Endodermal cell (in vitro differentiated cells): Measurements from ENCODE around the gene ZNF689. TPM values are rescaled to one million over a fixed set of nuclear protein-coding genes. Genes with fewer than 3 reads are reported as not detected.

Experiments
- DNase-seq: peaks from one replicate; pipeline ENCODE4 v3.0.0-alpha.2; 2017
- H3K27ac ChIP-seq: 2 replicates; pipeline ENCODE4 v1.5.1; 2013; ENCODE audit warnings: mild to moderate bottlenecking, low read depth, low read length, moderate library complexity
- H3K27me3 ChIP-seq: 2 replicates; pipeline ENCODE4 v1.6.1; 2013; ENCODE audit warnings: mild to moderate bottlenecking, low read length, moderate library complexity; ENCODE audit not compliant: insufficient read depth, control insufficient read depth, poor library complexity, severe bottlenecking
- H3K36me3 ChIP-seq: 2 replicates; pipeline ENCODE4 v1.7.0; 2013; ENCODE audit warnings: mild to moderate bottlenecking, low read length, moderate library complexity; ENCODE audit not compliant: control insufficient read depth, insufficient read depth
- H3K4me1 ChIP-seq: one replicate; pipeline ENCODE4 v1.7.0; 2013; ENCODE audit warnings: low read length; ENCODE audit not compliant: control insufficient read depth, insufficient read depth
- H3K4me3 ChIP-seq: 2 replicates; pipeline ENCODE4 v1.5.1; 2013; ENCODE audit warnings: mild to moderate bottlenecking, low read length, moderate library complexity
- H3K9ac ChIP-seq: 2 replicates; pipeline ENCODE4 v1.6.1; 2013; ENCODE audit warnings: mild to moderate bottlenecking, low read length, moderate library complexity; ENCODE audit not compliant: poor library complexity, severe bottlenecking; ENCODE audit errors: extremely low read depth
- H3K9me3 ChIP-seq: 2 replicates; pipeline ENCODE4 v1.6.1; 2013; ENCODE audit warnings: mild to moderate bottlenecking, low read length, moderate library complexity; ENCODE audit not compliant: control insufficient read depth
- H3K27ac Mint-ChIP-seq: 2 replicates; pipeline ENCODE4 v1.8.0; 2020; ENCODE audit warnings: mixed read lengths
- H3K27me3 Mint-ChIP-seq: 2 replicates; pipeline ENCODE4 v1.8.0; 2021; ENCODE audit warnings: mild to moderate bottlenecking, mixed read lengths; ENCODE audit not compliant: insufficient read depth
- H3K36me3 Mint-ChIP-seq: 2 replicates; pipeline ENCODE4 v1.8.0; 2020; ENCODE audit warnings: low read depth, mixed read lengths
- H3K4me1 Mint-ChIP-seq: 2 replicates; pipeline ENCODE4 v1.8.0; 2020; ENCODE audit warnings: mixed read lengths
- H3K4me3 Mint-ChIP-seq: 2 replicates; pipeline ENCODE4 v1.8.0; 2020; ENCODE audit warnings: mild to moderate bottlenecking, moderate library complexity, mixed read lengths
- H3K9me3 Mint-ChIP-seq: 2 replicates; pipeline ENCODE4 v1.8.0; 2020; ENCODE audit warnings: mild to moderate bottlenecking, mixed read lengths
- CTCF ChIP-seq: fragments of 200-600 bp; sonication (generic); conservative IDR thresholded peaks from 2 replicates; pipeline ENCODE4 v1.5.0; 2021; ENCODE audit warnings: antibody characterized with exemption, mild to moderate bottlenecking
- WGBS, 2 experiments: methylation state at CpG; one replicate each; pipeline versions ENCODE4 v1.1.5 to v1.1.7; 2013; ENCODE audit warnings: missing lambda C conversion rate in 2 of 2, mixed read lengths in 1 of 2; ENCODE audit not compliant: insufficient coverage in 1 of 2, insufficient read length in 1 of 2; 5-methylcytosine and 5-hydroxymethylcytosine counted together
- total RNA-seq, 2 donors: library from RNA; stranded (reverse); fragmentation: NEBNext Ultra II Directional in 1 of 2; extraction: Animal tissue kit (Norgen Biotek cat#: 25700) in 1 of 2; gene quantifications; 2 replicates in 1 of 2; 3 replicates in 1 of 2; pipeline ENCODE4 v1.2.1, GENCODE V29; 2021

Gene ZNF689
- total RNA-seq, 2 donors from 2014 or later = 13.0 to 15.8 TPM

GRCh38 chr16:30604316-30604947 lies 5.8 kb downstream of the ZNF689 start:
- H3K36me3 Mint-ChIP-seq = peaks cover 38% of the 10 kb centered on the region
- H3K4me1 ChIP-seq = peaks cover 3% of the 10 kb centered on the region
- H3K9me3 ChIP-seq = peaks cover 7% of the 10 kb centered on the region
- H3K4me1 Mint-ChIP-seq = no peaks in the 10 kb centered on the region
- no peak overlapping the region for H3K4me3 ChIP-seq
- H3K27me3 ChIP-seq = no peaks in the 10 kb centered on the region
- H3K4me3 Mint-ChIP-seq = no peak overlapping the region
- no peak overlapping the region for H3K27ac Mint-ChIP-seq
- 96% methylated on average over 44 to 49 of the region's 49 CpGs for WGBS, 2 experiments
- no peaks in the 10 kb centered on the region for H3K27me3 Mint-ChIP-seq
- no peak for TF ChIP-seq CTCF
- H3K27ac ChIP-seq = no peak overlapping the region
- peaks cover 42% of the 10 kb centered on the region for H3K36me3 ChIP-seq
- DNase-seq = no peak
- H3K9ac ChIP-seq = no peak overlapping the region
- H3K9me3 Mint-ChIP-seq = no peaks in the 10 kb centered on the region

- peaks cover 3% of the 10 kb centered on the region for H3K4me1 ChIP-seq
- Mint-ChIP-seq H3K4me3 (no peak overlapping the region), H3K27me3 (no peaks in the 10 kb centered on the region), H3K4me1 (no peaks in the 10 kb centered on the region), H3K27ac (no peak overlapping the region), H3K9me3 (no peaks in the 10 kb centered on the region), H3K36me3 (peaks cover 38% of the 10 kb centered on the region)
- WGBS, 2 experiments = 93 to 96% methylated on average over 7 of the region's 7 CpGs
- H3K27ac ChIP-seq = no peak overlapping the region
- H3K9me3 ChIP-seq = peaks cover 7% of the 10 kb centered on the region
- H3K36me3 ChIP-seq = peaks cover 42% of the 10 kb centered on the region
- H3K27me3 ChIP-seq = no peaks in the 10 kb centered on the region
- DNase-seq = no peak
- no peak for TF ChIP-seq CTCF
- H3K9ac ChIP-seq = no peak overlapping the region
- H3K4me3 ChIP-seq = no peak overlapping the region
Measured at GRCh38 chr16:30603945-30604315, 6.3 kb downstream of the ZNF689 start.

GRCh38 chr16:30602616-30603277 lies 7.4 kb downstream of the ZNF689 start:
- H3K27me3 ChIP-seq = no peaks in the 10 kb centered on the region
- H3K27me3 Mint-ChIP-seq = no peaks in the 10 kb centered on the region
- H3K4me1 Mint-ChIP-seq = no peaks in the 10 kb centered on the region
- no peak for DNase-seq
- peak overlapping the region; percentile 17 for H3K27ac ChIP-seq
- 90 to 93% methylated on average over 4 of the region's 4 CpGs for WGBS, 2 experiments
- peaks cover 7% of the 10 kb centered on the region for H3K9me3 ChIP-seq
- no peak overlapping the region for H3K4me3 Mint-ChIP-seq
- H3K36me3 Mint-ChIP-seq = peaks cover 33% of the 10 kb centered on the region
- no peak overlapping the region for H3K4me3 ChIP-seq
- H3K9me3 Mint-ChIP-seq = peaks cover 4% of the 10 kb centered on the region
- no peak for TF ChIP-seq CTCF
- peaks cover 31% of the 10 kb centered on the region for H3K36me3 ChIP-seq
- no peak overlapping the region for H3K27ac Mint-ChIP-seq
- no peak overlapping the region for H3K9ac ChIP-seq
- no peaks in the 10 kb centered on the region for H3K4me1 ChIP-seq
